Neural progenitor cell (in vitro differentiated cells): ENCODE measurements around the gene EIF4A3.

Source experiments
- EZH2phosphoT487 ChIP-seq: fragments of 200-600 bp; sonication (generic); IDR thresholded peaks from 2 replicates; pipeline ENCODE4 v1.6.1; 2017; ENCODE audit warnings: antibody characterized with exemption
- TF ChIP-seq, protein P1 (sequence below): fragments of 200-600 bp; sonication (generic); IDR thresholded peaks from 2 replicates; pipeline ENCODE4 v1.5.1; 2017; ENCODE audit warnings: antibody characterized with exemption, mild to moderate bottlenecking

DNA sequence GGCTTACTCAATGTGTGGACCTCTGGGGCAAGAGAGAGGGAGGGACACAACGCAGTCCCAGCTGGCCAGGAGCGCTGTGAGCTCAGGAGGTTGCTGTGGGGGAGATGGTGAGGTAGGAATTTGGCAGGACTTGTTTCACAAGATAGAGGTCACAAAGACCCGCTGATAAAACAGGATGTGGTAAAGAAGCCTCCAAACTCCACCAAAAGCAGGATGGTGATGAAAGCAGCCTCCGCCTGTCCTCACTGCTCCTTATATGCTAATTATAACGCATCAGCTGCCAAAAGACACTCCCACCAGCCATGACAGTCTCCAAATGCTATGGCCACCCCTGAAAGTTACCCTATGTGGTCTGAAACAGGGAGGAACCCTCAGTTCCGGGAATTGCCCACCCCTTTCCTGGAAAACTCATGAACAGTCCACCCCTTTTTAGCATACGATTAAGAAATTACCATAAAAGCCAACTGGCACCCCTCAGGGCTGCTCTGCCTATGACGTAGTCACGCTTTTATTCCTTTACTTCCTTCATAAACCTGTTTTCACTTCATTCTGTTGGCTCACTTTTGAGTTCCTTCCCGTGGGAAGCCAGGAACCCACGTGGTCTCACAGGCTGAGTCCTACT is 5.3 kb upstream of the EIF4A3 start:
- TF ChIP-seq, protein P1, sequence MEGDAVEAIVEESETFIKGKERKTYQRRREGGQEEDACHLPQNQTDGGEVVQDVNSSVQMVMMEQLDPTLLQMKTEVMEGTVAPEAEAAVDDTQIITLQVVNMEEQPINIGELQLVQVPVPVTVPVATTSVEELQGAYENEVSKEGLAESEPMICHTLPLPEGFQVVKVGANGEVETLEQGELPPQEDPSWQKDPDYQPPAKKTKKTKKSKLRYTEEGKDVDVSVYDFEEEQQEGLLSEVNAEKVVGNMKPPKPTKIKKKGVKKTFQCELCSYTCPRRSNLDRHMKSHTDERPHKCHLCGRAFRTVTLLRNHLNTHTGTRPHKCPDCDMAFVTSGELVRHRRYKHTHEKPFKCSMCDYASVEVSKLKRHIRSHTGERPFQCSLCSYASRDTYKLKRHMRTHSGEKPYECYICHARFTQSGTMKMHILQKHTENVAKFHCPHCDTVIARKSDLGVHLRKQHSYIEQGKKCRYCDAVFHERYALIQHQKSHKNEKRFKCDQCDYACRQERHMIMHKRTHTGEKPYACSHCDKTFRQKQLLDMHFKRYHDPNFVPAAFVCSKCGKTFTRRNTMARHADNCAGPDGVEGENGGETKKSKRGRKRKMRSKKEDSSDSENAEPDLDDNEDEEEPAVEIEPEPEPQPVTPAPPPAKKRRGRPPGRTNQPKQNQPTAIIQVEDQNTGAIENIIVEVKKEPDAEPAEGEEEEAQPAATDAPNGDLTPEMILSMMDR = no peak
- TF ChIP-seq EZH2phosphoT487 = no peak
